GM18519 (cell line): ENCODE measurements around the gene MTF2.
"Not testable (repeated sequence)": the region's sequence is repeated elsewhere in the genome, so short reads cannot be mapped to it uniquely, and the experiment has no call there.

Source experiments
- ATAC-seq: cut with Tn5 transposase; IDR thresholded peaks from one replicate; pipeline ENCODE4 v1.9.1; 2021; ENCODE audit warnings: mild to moderate bottlenecking, moderate library complexity; ENCODE audit not compliant: unreplicated experiment, low FRiP score

The MTF2 gene

DNA sequence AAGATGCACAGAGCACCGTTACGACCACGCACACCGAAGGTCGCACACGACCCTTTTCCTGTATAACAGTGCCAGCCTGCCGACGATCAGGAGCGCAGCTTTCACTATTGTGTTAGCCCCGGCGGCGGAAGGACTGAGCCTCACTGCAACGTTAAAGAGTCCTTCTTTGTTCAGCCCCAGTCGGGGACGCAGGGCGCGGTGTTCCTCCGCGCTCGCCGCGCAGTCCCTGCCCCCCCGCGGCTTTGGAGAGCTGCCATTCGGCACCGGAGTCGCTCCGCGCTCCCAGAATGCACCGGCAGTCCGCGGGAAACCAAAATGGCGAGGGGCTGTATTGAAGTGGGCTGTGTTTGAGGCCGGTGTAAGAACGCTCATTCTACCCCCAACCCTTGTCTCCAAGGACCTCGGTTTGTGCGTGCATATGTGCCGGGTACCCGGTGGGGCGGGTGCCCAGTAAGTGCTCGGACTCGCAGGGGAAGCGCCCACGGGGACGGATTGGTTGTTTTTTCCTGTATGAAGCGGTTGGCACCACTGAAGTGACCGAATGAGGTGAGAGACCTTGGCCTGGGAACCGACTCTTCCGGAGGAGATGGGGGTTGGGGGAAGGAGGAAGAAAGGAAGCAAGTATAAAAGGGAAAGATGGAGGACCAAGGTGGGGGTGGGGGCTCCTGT, at the start of gene MTF2:
TSS of gene MTF2 (plus strand) at position 298 of the 669 bp plus-strand sequence. CDS start at position 542, 244 bp downstream.
- peak; percentile 63 for ATAC-seq

- ATAC-seq: no peak
These were observed 49.8 kb upstream of the MTF2 start for GRCh38 chr1:93029317-93029716.

GRCh38 chr1:93030191-93030590, 48.9 kb upstream of the MTF2 start:
- not testable (repeated sequence) for ATAC-seq

DNA sequence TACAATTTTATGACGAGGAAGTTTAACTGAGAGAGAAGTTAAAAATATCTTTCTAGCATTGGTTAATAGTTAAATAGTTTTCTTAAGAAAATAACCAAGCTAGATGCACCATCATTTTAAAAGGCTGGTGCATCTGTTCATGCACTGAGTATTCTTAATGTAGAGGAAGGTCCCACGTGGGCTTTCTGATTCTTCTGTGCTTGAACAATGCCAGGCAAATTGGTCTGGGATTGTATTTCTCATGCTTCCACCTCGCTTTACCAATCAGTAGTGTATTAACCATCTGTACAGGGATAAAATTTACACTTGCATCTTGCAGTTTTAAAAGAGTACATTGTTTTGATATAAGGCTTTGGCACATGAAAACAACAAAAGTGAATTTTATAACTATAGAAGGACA, 47.4 kb upstream of the MTF2 start:
- no peak for ATAC-seq

GRCh38 chr1:93033029-93033428, 46.1 kb upstream of the MTF2 start:
- no peak for ATAC-seq

GRCh38 chr1:93033785-93034184, 45.3 kb upstream of the MTF2 start:
- ATAC-seq: peak; percentile 81

- ATAC-seq: no peak
These were observed 44.7 kb upstream of the MTF2 start for GRCh38 chr1:93034397-93034796.

- ATAC-seq: no peak
These were observed 42.4 kb upstream of the MTF2 start for GRCh38 chr1:93036672-93037071.

DNA sequence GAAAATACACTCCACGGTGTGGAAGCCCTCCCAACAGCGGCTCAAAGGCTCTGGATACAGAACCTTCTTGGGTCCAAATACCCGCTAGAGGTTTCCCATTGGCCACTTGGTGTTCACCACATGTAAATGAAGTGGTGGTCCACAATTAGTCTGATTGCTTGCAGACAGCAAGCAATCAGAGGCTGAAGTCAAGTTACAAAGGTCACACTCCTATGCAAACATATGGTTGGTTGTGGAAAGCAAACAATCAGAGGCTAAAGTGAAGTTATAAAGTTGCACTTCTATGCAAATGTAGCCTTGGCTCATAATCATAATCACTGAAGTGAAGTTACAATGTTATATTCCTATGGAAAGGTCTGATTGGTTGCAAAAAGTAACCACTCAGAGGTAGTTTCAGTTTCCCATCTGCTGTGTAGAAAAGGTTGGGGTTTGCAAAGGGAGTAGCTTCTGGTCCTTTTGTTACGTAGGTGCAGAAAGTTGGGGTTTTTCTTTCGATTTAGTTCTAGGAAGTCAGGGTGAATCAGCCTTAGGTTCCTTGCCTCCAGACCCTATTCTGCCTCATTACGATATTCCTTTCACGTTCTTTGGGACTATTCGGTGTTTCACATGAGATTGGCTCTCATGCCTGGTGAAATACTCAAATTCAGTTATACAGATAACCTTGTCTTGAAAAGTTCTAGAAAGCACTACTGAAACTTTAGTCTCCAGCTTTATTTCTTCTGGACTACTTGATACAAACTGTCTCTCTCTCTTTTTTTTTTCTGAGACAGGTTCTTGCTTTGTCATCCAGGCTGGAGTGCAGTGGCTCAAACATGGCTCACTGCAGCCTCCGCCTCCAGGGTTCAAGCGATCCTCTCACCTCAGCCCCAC, 36.7 kb upstream of the MTF2 start:
- ATAC-seq: peak; percentile 68

DNA sequence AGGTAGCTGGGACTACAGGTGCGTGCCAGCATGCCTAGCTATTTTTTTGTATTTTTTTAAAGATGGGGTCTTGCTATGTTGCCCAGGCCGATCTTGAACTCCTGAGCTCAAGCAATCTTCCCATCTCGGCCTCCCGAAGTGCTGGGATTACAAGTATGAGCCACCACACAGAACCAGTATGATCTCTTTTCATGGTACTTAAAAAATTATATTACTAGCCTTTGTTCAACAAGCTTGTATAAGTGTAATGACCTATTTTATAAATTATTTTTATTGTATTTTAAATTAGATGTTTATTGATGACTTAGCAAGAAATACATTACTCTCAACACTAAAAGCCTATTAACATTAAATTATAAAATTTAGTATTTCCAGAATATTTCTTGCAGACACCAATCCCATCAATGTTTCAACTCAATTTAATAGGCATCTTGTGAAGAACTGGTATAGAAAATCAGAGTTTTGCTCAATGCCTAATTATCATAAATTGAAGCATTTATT, 36.0 kb upstream of the MTF2 start:
- ATAC-seq: no peak

- ATAC-seq: no peak
These were observed 31.5 kb upstream of the MTF2 start for GRCh38 chr1:93047618-93048017.

DNA sequence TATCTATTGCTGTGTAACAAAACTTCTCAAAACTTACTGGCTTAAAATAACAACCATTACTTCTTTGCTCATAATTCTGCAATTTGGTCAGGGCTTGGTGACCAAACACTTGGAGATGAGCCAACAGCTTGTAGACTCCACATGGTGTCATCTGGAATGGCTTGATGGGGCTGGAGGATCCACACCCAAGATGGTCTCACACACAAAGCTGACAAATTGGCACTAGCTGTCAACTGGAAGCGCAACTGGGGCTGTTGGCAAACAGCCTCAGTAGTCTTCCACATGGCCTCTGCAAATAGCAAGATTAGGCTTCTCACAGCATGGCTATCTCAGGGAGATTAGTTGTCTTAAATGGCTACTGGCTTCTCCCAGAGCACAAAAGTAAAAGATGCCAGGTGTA, 27.1 kb upstream of the MTF2 start:
- no peak for ATAC-seq

DNA sequence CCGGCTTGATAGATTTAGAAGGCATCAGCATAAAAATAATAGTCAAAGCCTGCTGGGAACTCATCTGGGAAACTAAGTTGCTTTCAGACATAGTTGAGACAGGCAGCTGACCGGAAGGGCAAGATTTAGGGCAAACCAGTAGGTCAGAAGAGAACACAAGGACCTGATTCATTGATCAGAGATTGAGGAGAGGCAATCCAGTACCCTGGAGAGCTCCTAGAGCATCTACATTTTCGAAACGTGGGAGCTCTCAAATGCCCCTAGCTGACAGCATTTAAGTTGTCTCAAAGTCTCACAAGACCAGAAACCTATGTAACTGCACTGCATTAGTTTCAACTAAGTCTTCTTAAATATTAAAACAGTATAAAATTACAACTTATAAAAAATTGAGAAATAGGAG, 22.9 kb upstream of the MTF2 start:
- ATAC-seq: no peak

DNA sequence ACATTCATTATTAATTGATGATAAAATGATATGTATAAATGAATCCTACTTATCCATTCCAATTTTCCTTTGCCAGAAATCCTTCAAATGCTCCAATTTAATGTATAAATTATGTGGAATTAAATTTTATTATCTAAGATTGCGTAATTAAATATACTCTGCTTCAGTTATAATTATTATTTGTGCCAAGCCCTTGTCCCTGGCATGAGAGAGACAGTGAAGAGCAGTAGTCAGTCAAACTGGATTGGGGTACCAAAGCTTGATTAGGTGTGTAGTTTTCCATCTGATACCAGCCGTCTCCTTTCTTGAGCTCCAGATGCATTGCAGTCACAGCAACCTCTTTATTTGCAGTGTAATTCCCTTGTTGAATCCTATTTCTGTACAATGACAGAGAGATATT, 22.4 kb upstream of the MTF2 start:
- no peak for ATAC-seq

DNA sequence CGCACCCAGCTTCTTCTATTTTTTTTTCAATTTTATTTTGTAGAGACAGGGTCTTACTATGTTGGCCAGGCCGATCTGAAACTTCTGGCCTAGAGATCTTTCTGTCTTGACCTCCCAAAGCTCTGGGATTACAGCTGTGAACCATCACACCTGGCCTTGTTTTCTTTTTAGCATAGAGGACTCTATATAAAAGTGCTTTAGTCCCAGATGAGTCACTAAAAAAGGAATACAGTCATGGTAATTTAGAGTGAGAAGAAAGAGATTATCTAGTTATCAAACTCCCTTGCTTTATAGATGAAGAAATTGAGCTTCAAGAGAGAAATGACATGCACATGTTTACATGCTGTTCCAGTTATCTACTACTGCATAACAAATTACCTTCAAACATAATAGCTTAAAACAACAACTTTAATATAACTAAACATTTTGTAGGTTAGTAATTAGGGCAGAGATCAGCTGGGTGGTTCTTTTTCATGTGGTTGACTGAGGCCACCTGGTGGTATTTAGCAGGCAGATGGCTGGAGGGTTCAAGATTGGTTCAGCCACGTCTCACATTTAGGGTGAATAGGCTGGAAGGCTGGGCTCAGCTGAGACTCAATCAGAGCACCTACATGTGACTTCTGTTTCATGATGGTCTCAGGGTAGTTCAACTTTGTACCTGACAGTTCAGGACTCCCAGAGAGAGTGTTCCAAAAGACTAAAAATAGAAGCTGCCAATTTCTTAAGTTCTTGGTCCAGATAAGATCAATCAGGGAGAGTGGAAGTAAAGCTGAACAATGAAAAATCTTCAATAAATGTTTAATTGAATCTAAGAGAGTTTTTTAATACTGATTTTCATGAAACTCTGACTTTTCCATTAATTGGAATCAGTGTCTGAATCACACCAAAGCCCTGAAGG, 16.9 kb upstream of the MTF2 start:
- ATAC-seq: no peak

- ATAC-seq: no peak
These were observed 2.8 kb upstream of the MTF2 start for GRCh38 chr1:93076268-93076667.

GRCh38 chr1:93078203-93078602, 880 bp upstream of the MTF2 start:
- ATAC-seq: no peak

DNA sequence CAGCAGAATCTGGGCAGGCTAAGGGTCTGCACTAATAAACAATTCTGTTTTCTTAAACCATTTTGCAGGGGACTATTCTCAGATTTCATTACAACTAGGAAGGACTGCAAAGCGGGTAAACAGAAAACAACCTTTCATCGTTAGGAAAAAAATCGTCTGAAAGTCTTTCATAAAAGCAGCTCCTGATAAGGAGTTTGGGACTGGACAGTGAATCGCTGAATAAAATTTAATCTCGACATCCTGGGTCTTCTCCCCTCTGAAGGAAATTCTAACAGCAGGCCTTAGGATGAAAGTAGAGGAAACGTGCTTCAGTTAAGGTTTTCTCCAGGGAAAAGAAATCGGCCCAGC, 471 bp upstream of the MTF2 start:
- no peak for ATAC-seq

DNA sequence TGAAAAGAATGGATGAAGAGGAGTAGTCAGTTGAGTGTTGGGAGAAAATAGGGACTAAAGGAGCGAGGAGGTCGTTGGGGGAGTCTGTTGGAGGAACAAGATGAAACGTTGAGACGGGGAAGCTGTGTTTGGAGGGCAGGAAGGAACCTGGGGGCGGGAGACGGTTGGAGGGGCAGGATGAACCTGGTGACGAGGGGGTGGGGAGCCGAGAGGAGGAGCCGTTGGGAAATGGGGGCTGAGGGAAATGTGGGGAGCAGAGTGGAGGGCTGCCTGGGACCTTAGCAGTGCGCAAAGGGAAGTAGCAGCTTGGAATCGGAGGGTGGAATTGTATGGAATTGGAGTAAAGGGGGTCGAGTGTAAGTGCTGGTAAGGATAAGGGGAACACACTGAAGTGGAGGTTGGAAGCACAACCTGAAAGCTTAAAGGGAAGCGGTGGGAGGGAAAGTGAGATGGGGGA, 630 bp downstream of the MTF2 start:
- no peak for ATAC-seq

DNA sequence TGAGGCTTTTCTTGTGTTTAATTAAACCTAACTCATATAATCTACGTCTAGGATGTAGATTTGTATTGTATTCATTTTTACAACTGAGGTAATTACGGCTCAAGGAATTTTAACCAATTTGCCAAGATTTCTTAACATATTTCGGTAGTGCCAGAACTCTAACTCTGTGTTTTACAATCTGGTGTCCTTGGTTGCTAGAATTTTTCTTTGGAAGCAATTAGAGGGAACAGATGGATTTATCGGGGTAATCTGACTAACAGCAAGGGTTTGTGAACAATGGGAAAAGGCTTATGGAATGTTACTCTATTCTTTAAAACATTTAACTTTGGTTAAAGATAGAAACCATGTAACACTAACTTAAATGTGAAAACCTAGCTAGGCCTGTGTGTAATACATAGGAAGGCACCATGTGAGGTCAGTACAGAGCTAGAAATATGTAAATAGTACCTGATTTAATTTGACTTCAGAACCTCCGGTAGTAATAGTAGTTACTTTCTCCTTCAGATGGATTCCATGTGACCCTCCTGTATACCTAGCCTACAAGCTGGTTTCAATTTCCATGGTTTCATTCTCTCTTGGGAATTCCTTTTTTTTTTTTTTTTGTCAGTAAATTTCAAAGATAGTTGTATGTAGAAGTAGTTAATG, 1.2 kb downstream of the MTF2 start:
- peak; percentile 70 for ATAC-seq
